NCI-H1694 treated with DMSO at 0.1 percent for 48 hours (cell line): ENCODE data around the gene MAVS.
"Not testable (repeated sequence)": the region's sequence is repeated elsewhere in the genome, so short reads cannot be mapped to it uniquely, and the experiment has no call there.

Source experiments
- DNase-seq: peaks from one replicate; lab custom pipeline; 2025; lab: John Stamatoyannopoulos, UW

The MAVS gene

DNA sequence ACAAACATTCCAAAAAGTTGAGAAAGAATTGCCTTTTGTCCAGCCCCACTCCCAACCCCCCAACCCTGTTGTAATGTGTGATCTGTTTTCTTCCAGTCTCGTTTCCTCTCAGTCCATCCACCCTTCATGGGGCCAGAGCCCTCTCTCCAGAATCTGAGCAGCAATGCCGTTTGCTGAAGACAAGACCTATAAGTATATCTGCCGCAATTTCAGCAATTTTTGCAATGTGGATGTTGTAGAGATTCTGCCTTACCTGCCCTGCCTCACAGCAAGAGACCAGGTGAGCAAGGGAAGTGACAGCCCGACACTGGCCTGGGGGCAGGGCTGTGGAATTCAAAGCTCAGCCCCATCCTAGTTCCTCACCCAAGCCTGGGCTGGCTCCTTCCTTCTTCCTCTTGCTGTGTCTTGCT lies 7.8 kb downstream of the MAVS start:
- DNase-seq: no peak

DNA sequence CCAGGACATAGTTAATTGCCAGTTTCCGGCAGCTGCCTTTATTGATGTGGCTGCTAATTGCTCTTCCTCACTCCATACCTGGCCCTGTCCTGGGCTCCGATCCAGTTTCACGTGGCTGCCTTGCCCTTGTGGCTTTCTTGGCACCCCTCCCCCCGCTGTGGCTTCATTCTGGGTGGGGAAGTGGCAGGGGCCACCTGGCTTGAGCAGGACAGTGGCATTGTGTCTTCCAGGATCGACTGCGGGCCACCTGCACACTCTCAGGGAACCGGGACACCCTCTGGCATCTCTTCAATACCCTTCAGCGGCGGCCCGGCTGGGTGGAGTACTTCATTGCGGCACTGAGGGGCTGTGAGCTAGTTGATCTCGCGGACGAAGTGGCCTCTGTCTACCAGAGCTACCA lies 10.8 kb downstream of the MAVS start:
- no peak for DNase-seq

GRCh38 chr20:3858689-3859088 lies 12.1 kb downstream of the MAVS start:
- no peak for DNase-seq

DNA sequence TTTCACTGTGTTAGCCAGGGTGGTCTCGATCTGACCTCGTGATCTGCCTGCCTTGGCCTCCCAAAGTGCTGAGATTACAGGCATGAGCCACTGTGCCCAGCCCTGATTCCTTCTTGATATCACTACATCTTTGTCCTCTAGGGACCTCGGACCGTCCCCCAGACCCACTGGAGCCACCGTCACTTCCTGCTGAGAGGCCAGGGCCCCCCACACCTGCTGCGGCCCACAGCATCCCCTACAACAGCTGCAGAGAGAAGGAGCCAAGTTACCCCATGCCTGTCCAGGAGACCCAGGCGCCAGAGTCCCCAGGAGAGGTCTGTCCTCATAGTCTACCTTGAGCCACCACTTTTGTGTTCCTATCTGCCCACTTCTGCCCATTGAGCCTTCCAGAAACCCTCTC lies 14.6 kb downstream of the MAVS start:
- no peak for DNase-seq

DNA sequence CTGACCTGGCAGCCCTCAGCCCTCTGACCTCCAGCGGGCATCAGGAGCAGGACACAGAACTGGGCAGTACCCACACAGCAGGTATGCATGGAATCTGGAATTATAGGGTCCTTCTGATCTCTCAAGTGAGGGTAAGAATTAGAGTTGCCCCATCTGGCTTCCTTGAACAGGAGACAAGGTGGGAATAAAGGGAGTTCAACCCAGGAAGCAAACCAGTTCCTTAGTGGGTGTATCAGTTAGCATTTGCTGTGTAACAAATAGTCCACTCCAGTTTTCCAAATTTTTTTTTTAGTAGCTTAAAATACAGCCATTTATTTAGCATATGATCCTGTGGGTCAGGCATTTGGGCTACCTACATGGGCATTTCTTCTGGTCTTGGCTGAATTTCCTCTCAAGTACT lies 15.7 kb downstream of the MAVS start:
- no peak for DNase-seq

GRCh38 chr20:3863317-3863716 lies 16.7 kb downstream of the MAVS start:
- no peak for DNase-seq

DNA sequence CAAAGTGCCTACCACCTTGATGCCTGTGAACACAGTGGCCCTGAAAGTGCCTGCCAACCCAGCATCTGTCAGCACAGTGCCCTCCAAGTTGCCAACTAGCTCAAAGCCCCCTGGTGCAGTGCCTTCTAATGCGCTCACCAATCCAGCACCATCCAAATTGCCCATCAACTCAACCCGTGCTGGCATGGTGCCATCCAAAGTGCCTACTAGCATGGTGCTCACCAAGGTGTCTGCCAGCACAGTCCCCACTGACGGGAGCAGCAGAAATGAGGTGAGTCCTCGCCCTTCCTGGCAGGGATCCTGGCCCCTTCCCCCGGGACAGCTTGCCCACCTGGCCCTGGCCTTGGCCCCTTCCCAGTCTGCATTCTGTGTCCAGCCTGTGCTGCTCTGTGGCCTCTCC lies 17.9 kb downstream of the MAVS start:
- DNase-seq: no peak

DNA sequence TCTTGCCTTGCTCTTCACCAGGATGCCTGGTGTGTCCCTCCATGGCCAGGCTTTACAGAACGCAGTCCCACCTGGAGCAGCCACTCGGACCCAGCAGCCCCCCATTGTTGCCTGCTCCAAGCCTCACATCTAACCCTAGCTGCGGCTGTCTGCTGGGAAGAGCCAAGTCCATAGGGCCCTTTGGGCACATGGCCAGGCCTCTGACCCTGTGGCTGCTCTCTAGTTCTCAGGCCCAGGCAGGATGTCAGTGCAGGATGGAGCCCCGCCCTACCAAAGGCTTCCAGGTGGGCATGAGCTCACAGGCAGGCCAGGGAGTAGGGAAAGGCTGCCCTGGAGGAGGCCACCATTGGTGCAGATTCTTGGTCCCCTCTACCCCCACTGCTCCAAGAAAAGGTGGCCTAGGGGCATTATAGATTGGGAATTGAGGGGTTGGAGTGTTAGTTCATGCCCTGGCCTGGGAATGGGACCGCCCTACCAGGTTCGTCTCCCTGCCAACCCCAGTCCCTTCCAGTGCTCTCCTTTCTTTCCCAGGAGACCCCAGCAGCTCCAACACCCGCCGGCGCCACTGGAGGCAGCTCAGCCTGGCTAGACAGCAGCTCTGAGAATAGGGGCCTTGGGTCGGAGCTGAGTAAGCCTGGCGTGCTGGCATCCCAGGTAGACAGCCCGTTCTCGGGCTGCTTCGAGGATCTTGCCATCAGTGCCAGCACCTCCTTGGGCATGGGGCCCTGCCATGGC lies 18.7 kb downstream of the MAVS start:
- no peak for DNase-seq

DNA sequence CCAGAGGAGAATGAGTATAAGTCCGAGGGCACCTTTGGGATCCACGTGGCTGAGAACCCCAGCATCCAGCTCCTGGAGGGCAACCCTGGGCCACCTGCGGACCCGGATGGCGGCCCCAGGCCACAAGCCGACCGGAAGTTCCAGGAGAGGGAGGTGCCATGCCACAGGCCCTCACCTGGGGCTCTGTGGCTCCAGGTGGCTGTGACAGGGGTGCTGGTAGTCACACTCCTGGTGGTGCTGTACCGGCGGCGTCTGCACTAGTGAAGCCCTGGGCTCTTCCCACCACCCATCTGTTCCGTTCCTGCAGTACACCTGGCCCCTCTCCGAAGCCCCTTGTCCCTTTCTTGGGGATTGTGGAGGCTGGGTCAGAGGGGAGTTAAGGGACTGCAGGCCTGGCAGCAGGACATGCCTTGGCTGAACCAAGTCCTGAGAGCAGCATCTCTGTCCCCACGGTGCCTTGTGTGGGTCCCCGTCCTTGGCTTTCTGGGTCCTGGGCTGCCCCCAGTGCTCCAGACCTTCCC lies 19.3 kb downstream of the MAVS start:
- no peak for DNase-seq

DNA sequence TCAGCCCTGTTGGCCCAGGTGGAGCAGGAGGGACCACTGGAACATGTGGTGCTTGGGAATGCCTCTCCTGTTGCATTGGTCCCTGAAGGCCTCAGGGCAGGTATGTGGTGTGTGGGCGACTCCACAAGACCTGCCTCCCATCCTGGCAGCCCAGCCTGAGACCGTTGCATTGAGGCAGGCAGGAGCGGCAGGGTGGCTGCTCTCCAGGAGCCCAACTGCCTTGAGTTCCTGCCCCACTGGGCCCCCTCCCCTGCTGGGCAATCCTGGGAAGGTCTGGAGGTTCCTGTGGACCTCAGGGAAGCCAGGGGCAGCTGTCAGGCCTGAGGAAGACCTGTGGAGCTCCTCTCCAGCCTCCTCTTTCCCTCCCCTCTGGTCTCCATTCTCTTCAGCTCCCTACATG lies 19.8 kb downstream of the MAVS start:
- DNase-seq: no peak

GRCh38 chr20:3867802-3868201 lies 21.2 kb downstream of the MAVS start:
- DNase-seq: no peak

DNA sequence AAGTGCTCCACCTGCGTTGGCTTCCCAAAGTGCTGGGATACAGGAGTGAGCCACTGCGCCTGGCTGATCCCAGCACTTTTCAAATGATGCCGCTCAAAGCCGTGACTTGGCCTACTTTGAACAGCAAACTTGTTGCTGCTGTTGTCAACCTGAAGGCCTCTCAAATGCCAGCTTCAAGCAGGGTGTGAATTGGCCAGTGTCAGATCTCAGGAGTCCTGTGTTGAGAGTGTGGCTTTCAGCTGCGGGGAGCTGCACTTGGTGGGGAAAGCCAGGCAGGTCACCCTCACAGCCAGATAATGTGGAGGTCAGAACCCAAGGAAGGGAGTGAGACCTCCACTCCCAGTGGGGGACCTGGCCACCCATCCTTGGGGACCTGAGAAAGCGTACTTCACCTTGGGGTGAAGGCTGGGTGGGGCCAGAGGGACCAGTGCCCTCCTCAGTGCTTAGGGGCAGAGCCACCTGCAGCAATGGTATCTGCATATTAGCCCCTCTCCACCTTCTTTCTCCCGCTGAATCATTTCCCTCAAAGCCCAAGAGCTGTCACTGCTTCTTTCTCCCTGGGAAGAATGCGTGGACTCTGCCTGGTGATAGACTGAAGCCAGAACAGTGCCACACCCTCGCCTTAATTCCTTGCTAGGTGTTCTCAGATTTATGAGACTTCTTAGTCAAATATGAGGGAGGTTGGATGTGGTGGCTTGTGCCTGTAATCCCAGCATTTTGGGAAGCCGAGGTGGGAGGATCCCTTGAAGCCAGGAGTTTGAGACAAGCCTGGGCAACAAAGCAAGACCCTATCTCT lies 23.4 kb downstream of the MAVS start:
- no peak for DNase-seq

DNA sequence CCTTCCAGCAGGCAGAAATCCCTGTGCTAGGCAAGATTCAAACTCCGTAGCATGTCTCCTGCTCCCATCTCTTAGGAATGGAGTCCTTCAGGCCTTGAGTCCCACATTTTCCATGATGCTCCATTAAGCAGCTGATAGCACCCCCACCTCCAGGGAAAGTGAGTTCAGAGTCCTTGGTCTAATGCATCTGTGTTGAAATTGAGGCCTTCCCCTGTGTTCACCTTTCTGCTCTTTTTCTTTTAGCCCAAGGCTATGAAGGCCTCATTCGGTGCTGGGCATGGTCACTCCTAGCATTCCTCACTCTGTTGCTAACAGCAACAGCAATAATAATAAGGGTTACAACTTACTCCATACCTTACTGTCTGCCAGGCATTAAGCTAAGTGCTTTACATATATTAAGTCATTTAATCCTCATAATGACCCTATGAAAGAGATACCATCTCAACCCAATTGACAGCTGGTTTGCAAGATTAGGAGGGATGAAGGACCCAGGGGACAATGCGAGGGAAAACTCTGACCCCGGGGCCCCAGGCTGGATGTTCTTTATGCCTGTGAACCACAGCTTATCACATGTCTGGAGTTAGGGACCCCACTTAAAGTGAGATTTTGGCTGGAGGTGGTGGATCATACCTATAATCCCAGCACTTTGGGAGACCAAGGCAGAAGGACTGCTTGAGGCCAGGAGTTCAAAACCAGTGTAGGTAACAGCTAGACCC lies 25.1 kb downstream of the MAVS start:
- no peak for DNase-seq

GRCh38 chr20:3873507-3873906 lies 26.9 kb downstream of the MAVS start:
- no peak for DNase-seq

DNA sequence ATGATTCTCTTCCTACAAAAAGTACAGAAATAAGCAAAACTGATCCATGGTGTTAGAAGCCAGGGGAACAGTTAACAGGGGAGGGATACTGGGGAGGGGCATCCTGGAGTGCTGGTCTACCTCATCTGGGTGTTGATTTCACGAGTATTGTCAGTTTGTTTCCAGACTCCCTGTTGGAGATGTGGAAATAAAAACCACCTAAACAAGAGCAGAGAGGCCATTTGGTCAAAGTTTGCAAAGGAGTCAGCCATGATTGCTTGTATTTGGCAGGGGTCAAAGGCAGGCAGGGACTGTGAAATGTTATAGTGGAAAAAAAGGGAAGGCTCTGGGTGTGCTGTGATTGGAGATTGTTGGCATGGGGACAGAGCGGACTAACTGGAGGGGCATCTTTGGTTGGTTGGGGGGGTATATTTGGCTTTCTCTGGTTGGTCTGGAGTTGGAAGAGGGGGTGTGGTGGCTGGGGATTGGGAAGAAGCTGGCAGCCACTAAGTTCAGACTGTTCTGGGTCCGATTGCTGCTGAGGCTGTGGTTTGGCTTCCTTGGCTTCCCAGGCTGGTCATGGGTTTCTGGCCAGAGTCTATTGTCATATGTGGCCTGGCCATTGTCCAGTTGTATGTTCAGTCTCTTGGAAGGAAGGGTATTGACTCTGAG lies 27.7 kb downstream of the MAVS start:
- no peak for DNase-seq

GRCh38 chr20:3875378-3875974 lies 28.8 kb downstream of the MAVS start:
- DNase-seq: no peak

GRCh38 chr20:3876000-3876399 lies 29.4 kb downstream of the MAVS start:
- no peak for DNase-seq

- no peak for DNase-seq
These were observed 30.0 kb downstream of the MAVS start for GRCh38 chr20:3876676-3877075.

GRCh38 chr20:3878921-3879274 lies 32.3 kb downstream of the MAVS start:
- DNase-seq: not testable (repeated sequence)

GRCh38 chr20:3885715-3886114 lies 39.1 kb downstream of the MAVS start:
- DNase-seq: no peak

DNA sequence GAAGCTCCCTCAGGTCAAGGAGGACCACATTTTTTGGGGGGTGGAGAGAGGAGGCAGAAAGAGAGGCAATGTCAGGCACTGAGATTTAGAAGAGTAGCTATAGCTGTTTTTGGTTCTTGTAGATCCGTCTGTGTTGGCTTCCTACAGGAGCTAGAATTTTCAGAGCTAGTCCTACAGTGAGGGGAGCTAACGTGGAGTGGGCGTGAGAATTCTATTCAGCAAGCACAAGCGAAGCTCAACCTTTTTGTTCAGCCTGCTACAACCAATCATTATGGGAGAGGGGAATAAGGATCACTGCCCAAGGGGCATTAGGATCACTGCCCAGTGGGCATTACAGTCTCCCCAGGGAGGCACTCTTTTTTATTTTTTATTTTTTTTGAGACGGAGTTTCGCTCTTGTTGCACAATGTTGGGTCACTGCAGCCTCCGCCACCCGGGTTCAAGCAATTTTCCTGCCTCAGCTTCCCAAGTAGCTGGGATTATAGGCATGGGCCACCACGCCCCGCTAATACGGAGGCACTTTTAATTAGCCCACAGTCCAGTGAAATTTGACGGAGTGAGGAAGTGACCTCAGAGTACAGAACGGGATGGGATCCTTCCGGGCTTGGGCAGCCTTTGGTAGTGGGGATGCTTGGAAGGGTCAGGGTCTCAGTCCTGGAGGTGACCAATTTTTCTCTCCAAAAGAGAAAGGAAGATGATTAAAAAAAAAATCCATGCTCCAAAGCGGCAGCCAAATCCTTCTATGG lies 41.4 kb downstream of the MAVS start:
- no peak for DNase-seq
